Colonic mucosa (tissue), 4 donors: Measurements from ENCODE around the gene ZG16. TPM values are rescaled to one million over a fixed set of nuclear protein-coding genes. Genes with fewer than 3 reads are reported as not detected.
A peak's percentile ranks its signal among the peaks of the same experiment; 100 is the strongest.
"Not testable (repeated sequence)": the region's sequence is repeated elsewhere in the genome, so short reads cannot be mapped to it uniquely, and the experiment has no call there.

Source experiments
- DNase-seq: peaks from one replicate; pipeline ENCODE4 v3.0.0-alpha.2; 2020
- H3K27ac ChIP-seq: fragments of 200-600 bp; one replicate; pipeline ENCODE4 v1.8.0; 2021
- H3K27me3 ChIP-seq: fragments of 200-600 bp; one replicate; pipeline ENCODE4 v1.8.0; 2021
- H3K36me3 ChIP-seq: fragments of 200-600 bp; one replicate; pipeline ENCODE4 v1.8.0; 2021
- H3K4me1 ChIP-seq: fragments of 200-600 bp; one replicate; pipeline ENCODE4 v1.8.0; 2021; ENCODE audit warnings: mild to moderate bottlenecking
- H3K4me3 ChIP-seq: fragments of 200-600 bp; one replicate; pipeline ENCODE4 v1.8.0; 2021
- H3K9ac ChIP-seq, 2 donors: one replicate each; pipeline ENCODE4 v1.7.0; 2013; ENCODE audit warnings: control low read depth in 2 of 2, low read depth in 2 of 2, low read length in 2 of 2
- H3K9me3 ChIP-seq: fragments of 200-600 bp; one replicate; pipeline ENCODE4 v1.8.0; 2021
- CTCF ChIP-seq: fragments of 200-600 bp; IDR thresholded peaks from one replicate; pipeline ENCODE4 v1.8.0; 2022; ENCODE audit warnings: antibody characterized with exemption, mild to moderate bottlenecking
- intact Hi-C: fragments of 100-400 bp; cut with DNase I; formaldehyde crosslinking; loops from one replicate; pipeline ENCODE4 v1.14.1; 2022
- total RNA-seq, 2 donors: library from RNA; stranded (reverse); fragmentation: NEBNext Ultra II Directional in 1 of 2; extraction: Animal tissue kit (Norgen Biotek cat#: 25700) in 1 of 2; gene quantifications; one replicate each; pipeline ENCODE4 v1.2.1, GENCODE V29; 2021
- donor health status: healthy.
- donor health status: DM: no; HTN: no; CAD: no.
- donor health status: DM: no; HTN: no; CAD: no.

Gene ZG16
- total RNA-seq, 2 donors from 2014 or later = 280 to 758 TPM

- no peak for DNase-seq
- intact Hi-C loops = no loop called here
- Histone ChIP-seq H3K36me3 (no peaks in the 10 kb centered on the region), H3K4me1 (no peaks in the 10 kb centered on the region), H3K27me3 (no peaks in the 10 kb centered on the region), H3K9me3 (no peaks in the 10 kb centered on the region), H3K27ac (no peak overlapping the region), H3K4me3 (no peak overlapping the region), H3K9ac (no peak overlapping the region)
- TF ChIP-seq CTCF = no peak
Measured at GRCh38 chr16:29774730-29775129, 3.3 kb upstream of the ZG16 start.

- no peak overlapping the region for H3K9ac ChIP-seq
Measured at GRCh38 chr16:29775742-29776408, 2.2 kb upstream of the ZG16 start.

DNA sequence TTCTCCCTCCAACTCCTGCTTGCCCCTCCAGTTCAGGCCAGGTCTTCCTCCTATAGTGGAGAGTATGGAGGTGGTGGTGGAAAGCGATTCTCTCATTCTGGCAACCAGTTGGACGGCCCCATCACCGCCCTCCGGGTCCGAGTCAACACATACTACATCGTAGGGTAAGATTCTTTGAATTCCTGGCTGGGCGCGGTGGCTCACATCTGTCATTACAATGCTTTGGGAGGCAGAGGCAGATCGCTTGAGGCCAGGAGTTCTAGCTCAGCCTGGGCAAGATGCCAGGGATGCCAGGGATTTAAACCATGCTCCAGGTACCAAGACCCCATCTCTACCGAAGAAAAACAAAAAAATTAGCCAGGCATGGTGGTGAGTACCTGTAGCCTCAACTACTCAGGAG, 1.4 kb downstream of the ZG16 start:
- H3K36me3 ChIP-seq = no peaks in the 10 kb centered on the region
- H3K27me3 ChIP-seq = no peaks in the 10 kb centered on the region
- H3K4me3 ChIP-seq = no peak overlapping the region
- DNase-seq = no peak
- no peaks in the 10 kb centered on the region for H3K9me3 ChIP-seq
- H3K27ac ChIP-seq = peak overlapping the region; percentile 33
- H3K9ac ChIP-seq = no peak overlapping the region
- no peaks in the 10 kb centered on the region for H3K4me1 ChIP-seq
- intact Hi-C loops = no loop called here
- no peak for TF ChIP-seq CTCF

More at GRCh38 chr16:29775742-29776408, 2.2 kb upstream of the ZG16 start:
- no peaks in the 10 kb centered on the region for H3K9me3 ChIP-seq
- no peaks in the 10 kb centered on the region for H3K27me3 ChIP-seq
- no peaks in the 10 kb centered on the region for H3K36me3 ChIP-seq
- no peak overlapping the region for H3K27ac ChIP-seq
- no peak for DNase-seq
- H3K4me3 ChIP-seq = no peak overlapping the region
- no peaks in the 10 kb centered on the region for H3K4me1 ChIP-seq
- TF ChIP-seq CTCF = no peak
- intact Hi-C loops = no loop called here

- H3K9ac ChIP-seq, H3K4me1 ChIP-seq, intact Hi-C loops, H3K27me3 ChIP-seq, H3K4me3 ChIP-seq, H3K36me3 ChIP-seq, H3K27ac ChIP-seq, H3K9me3 ChIP-seq, DNase-seq: not testable (repeated sequence)
Measured at GRCh38 chr16:29783094-29783953, 5.3 kb downstream of the ZG16 start.

DNA sequence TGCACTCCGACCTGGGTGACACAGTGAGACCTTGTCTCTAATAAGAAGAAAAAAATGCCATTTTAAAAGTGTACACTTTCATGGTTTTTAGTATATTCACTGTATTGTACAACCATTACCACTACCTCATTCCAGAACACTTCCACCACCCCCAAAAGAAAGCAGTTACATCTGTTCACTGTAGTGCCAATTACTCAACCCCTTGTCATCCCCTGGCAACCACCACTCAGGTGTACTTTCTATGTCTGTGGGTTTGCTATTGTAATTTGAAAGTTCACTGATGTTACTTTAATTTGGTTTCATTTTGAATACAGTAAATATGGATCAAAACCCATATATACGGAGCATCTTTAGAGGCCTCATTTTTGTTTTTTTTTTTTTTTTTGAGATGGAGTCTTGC, 6.1 kb downstream of the ZG16 start:
- intact Hi-C loops = no loop called here
- no peak overlapping the region for H3K27ac ChIP-seq
- H3K27me3 ChIP-seq = no peaks in the 10 kb centered on the region
- H3K4me3 ChIP-seq = no peak overlapping the region
- no peaks in the 10 kb centered on the region for H3K4me1 ChIP-seq
- no peak overlapping the region for H3K9ac ChIP-seq
- no peak for DNase-seq
- no peaks in the 10 kb centered on the region for H3K36me3 ChIP-seq
- no peaks in the 10 kb centered on the region for H3K9me3 ChIP-seq
- no peak for TF ChIP-seq CTCF
